ENCODE data around the gene CNTNAP2.

GRCh38 chr7:147363101-147363500 is 1246.5 kb downstream of the CNTNAP2 start:
- no peak for TF ChIP-seq CTCF (IDR thresholded peaks at IDR 0.05)
- no peak for TF ChIP-seq POLR2A (IDR thresholded peaks at IDR 0.05)
- TF ChIP-seq EP300 (IDR thresholded peaks at IDR 0.05) = no peak
